Glutamatergic neuron (in vitro differentiated cells): ENCODE data around the gene KRT35. TPM values are rescaled to one million over a fixed set of nuclear protein-coding genes. Genes with fewer than 3 reads are reported as not detected.
"Not testable (repeated sequence)": the region's sequence is repeated elsewhere in the genome, so short reads cannot be mapped to it uniquely, and the experiment has no call there.

Experiments
- DNase-seq: peaks from one replicate; pipeline ENCODE4 v3.0.0; 2022
- H3K27ac Mint-ChIP-seq: one replicate; pipeline ENCODE4 v1.8.0; 2020; ENCODE audit warnings: mild to moderate bottlenecking, mixed read lengths, inconsistent platforms; ENCODE audit not compliant: unreplicated experiment
- H3K27me3 Mint-ChIP-seq: one replicate; pipeline ENCODE4 v1.8.0; 2020; ENCODE audit warnings: mild to moderate bottlenecking, moderate library complexity, mixed read lengths, inconsistent platforms; ENCODE audit not compliant: unreplicated experiment
- H3K36me3 Mint-ChIP-seq: one replicate; pipeline ENCODE4 v1.8.0; 2020; ENCODE audit warnings: mild to moderate bottlenecking, mixed read lengths, inconsistent platforms; ENCODE audit not compliant: unreplicated experiment
- H3K4me1 Mint-ChIP-seq: one replicate; pipeline ENCODE4 v1.8.0; 2020; ENCODE audit warnings: mild to moderate bottlenecking, low read depth, mixed read lengths, inconsistent platforms; ENCODE audit not compliant: unreplicated experiment
- H3K4me3 Mint-ChIP-seq: one replicate; pipeline ENCODE4 v1.8.0; 2020; ENCODE audit warnings: mild to moderate bottlenecking, mixed read lengths, inconsistent platforms; ENCODE audit not compliant: unreplicated experiment
- H3K9me3 Mint-ChIP-seq: one replicate; pipeline ENCODE4 v1.8.0; 2020; ENCODE audit warnings: mild to moderate bottlenecking, moderate library complexity, mixed read lengths, inconsistent platforms; ENCODE audit not compliant: unreplicated experiment
- total RNA-seq: library from RNA; stranded (reverse); fragmentation: NEBNext Ultra II Directional; extraction: Animal tissue kit (Norgen Biotek cat#: 25700); gene quantifications from one replicate; pipeline ENCODE4 v1.2.1, GENCODE V29; 2021; ENCODE audit not compliant: unreplicated experiment
- TF ChIP-seq, protein P1 (sequence below): fragments of 200-600 bp; sonication (generic); IDR thresholded peaks from one replicate; pipeline ENCODE4 v1.5.0; 2021; ENCODE audit not compliant: partially characterized antibody, unreplicated experiment

KRT35 gene
- total RNA-seq, 1 donor from 2014 or later: not detected

DNA sequence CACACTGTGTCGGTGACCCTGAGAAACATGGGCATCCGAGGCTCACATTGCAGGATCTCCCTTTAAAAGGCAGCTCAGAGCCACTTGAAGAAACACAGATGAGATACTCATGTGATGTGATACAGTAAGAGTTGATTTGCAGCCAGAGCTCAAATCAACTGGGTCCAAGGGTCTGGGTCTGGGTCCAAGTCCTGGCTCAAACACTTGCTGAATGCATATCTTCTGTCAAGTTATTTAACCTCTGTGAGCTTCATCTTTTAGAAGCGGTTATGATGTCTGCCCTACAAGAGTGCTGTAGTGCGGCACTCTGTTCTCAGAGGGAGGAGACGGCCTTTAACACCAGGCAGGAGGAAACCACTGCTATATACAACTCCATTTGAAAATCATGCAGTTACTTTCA, 46.5 kb downstream of the KRT35 start:
- Mint-ChIP-seq H3K4me3 (no peak overlapping the region), H3K27me3 (no peaks in the 10 kb centered on the region), H3K27ac (no peak overlapping the region), H3K4me1 (no peaks in the 10 kb centered on the region), H3K9me3 (no peaks in the 10 kb centered on the region), H3K36me3 (no peaks in the 10 kb centered on the region)
- no peak for DNase-seq
- TF ChIP-seq, protein P1, sequence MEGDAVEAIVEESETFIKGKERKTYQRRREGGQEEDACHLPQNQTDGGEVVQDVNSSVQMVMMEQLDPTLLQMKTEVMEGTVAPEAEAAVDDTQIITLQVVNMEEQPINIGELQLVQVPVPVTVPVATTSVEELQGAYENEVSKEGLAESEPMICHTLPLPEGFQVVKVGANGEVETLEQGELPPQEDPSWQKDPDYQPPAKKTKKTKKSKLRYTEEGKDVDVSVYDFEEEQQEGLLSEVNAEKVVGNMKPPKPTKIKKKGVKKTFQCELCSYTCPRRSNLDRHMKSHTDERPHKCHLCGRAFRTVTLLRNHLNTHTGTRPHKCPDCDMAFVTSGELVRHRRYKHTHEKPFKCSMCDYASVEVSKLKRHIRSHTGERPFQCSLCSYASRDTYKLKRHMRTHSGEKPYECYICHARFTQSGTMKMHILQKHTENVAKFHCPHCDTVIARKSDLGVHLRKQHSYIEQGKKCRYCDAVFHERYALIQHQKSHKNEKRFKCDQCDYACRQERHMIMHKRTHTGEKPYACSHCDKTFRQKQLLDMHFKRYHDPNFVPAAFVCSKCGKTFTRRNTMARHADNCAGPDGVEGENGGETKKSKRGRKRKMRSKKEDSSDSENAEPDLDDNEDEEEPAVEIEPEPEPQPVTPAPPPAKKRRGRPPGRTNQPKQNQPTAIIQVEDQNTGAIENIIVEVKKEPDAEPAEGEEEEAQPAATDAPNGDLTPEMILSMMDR: no peak

- TF ChIP-seq, protein P1: no peak
- Mint-ChIP-seq H3K9me3 (no peaks in the 10 kb centered on the region), H3K4me1 (no peaks in the 10 kb centered on the region), H3K4me3 (no peak overlapping the region), H3K36me3 (no peaks in the 10 kb centered on the region), H3K27me3 (no peaks in the 10 kb centered on the region), H3K27ac (no peak overlapping the region)
- DNase-seq: no peak
Measured at GRCh38 chr17:41434005-41434404, 46.9 kb downstream of the KRT35 start.

GRCh38 chr17:41433586-41433985, 47.4 kb downstream of the KRT35 start:
- H3K4me3 Mint-ChIP-seq: no peak overlapping the region
- no peak for DNase-seq
- no peaks in the 10 kb centered on the region for H3K27me3 Mint-ChIP-seq
- H3K9me3 Mint-ChIP-seq: no peaks in the 10 kb centered on the region
- no peaks in the 10 kb centered on the region for H3K4me1 Mint-ChIP-seq
- no peak overlapping the region for H3K27ac Mint-ChIP-seq
- no peaks in the 10 kb centered on the region for H3K36me3 Mint-ChIP-seq
- TF ChIP-seq, protein P1: no peak

DNA sequence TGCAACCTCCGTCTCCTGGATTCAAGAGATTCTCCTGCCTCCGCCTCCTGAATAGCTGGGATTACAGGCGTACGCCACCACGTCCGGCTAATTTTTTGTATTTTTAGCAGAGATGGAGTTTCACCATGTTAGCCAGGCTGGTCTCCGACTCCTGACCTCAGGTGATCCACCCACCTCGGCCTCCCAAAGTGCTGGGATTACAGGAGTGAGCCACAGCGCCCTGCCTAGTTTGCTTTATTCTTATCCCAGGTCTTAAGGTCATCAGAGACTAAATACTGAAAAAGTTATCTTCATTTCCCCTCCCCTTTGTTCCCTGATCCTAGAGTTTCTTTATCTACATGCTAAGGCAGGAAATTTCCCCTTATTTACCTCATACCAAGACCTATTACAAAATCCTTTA, 50.6 kb downstream of the KRT35 start:
- not testable (repeated sequence) for H3K27ac Mint-ChIP-seq

GRCh38 chr17:41429667-41430066, 51.3 kb downstream of the KRT35 start:
- H3K36me3 Mint-ChIP-seq: no peaks in the 10 kb centered on the region
- H3K27me3 Mint-ChIP-seq: no peaks in the 10 kb centered on the region
- no peaks in the 10 kb centered on the region for H3K9me3 Mint-ChIP-seq
- H3K4me3 Mint-ChIP-seq: no peak overlapping the region
- TF ChIP-seq, protein P1: no peak
- H3K27ac Mint-ChIP-seq: no peak overlapping the region
- H3K4me1 Mint-ChIP-seq: no peaks in the 10 kb centered on the region
- no peak for DNase-seq

More for the DNA sequence above, 50.6 kb downstream of the KRT35 start:
- not testable (repeated sequence) for H3K27me3 Mint-ChIP-seq, H3K36me3 Mint-ChIP-seq, DNase-seq, H3K4me1 Mint-ChIP-seq, H3K9me3 Mint-ChIP-seq, H3K4me3 Mint-ChIP-seq
